ENCODE results near the gene PLA2G4E. TPM values are rescaled to one million over a fixed set of nuclear protein-coding genes. Genes with fewer than 3 reads are reported as not detected.

PLA2G4E gene
- total RNA-seq, 1 experiment from 2014 or later = not detected

DNA sequence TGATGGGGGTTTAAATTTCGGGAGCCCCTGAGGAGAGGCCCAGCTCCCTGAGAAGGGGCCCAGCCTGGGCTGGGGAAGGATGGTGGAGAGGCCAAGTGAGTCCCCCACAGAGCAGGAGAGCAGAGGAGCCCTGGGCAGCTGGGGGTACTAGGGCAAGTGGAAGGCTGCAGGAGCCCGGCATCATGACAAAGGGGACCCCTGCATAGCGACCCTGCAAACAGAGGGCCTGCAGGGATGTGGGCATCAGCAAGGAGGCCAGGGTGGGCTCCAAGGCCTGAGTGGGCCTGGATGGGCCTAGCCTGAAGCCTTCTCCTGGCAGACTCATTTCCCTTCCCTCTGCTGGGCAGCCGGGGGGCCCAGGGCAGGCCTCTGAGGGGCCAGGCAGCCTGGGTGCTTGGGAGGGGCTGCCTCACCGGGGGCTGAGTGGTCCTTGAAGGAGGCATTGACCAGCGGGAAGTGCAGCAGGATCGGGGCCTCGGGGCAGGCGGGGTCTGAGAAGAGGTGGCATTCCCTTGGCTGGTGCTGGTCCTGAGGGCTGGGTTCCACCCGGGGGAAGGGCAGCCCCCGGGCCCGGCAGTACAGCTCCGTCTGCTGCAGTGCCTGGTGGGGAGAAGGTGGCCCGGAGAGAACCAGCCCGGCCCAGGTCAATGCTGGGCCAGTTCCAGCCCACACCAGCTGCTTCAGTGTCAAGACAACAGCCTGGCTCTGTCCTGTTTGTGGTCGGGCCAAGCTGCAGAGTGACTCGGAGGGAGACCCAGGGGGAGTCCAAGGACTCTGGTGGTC is 48.8 kb upstream of the PLA2G4E start:
- POLR2A ChIA-PET (ENCODE audit: unreplicated experiment) = no interaction called here
- H3K27me3 ChIP-seq (ENCODE audit: low read length) = no peaks in the 10 kb centered on the region
- no peak overlapping the region for H3K4me3 ChIP-seq (ENCODE audit: low read length)
- H3K4me1 ChIP-seq (ENCODE audit: insufficient read depth, low read length) = peaks cover 16% of the 10 kb centered on the region; the same call in 1 of the 2 replicates
- no peaks in the 10 kb centered on the region for H3F3A ChIP-seq (ENCODE audit: low read length, unreplicated experiment)
- no peak overlapping the region for H2AFZ ChIP-seq (ENCODE audit: low read length)
- H3K27ac ChIP-seq (ENCODE audit: low read length) = no peak overlapping the region
- no peaks in the 10 kb centered on the region for H3K36me3 ChIP-seq (ENCODE audit: low read depth, low read length)
- H3K9me3 ChIP-seq (ENCODE audit: low read length) = no peaks in the 10 kb centered on the region
- intact Hi-C loops (cut with micrococcal nuclease) = loop anchor here (5.0 kb wide), 1 partner anchor 303 kb away; no protein-coding TSS in a partner anchor
- H3K4me2 ChIP-seq (ENCODE audit: low read length) = no peak overlapping the region
- CTCF ChIA-PET = no interaction called here
- H3K79me2 ChIP-seq (ENCODE audit: low read length) = no peaks in the 10 kb centered on the region
- no peak overlapping the region for H3K9ac ChIP-seq (ENCODE audit: low read length)
- no peak for ATAC-seq
- no peaks in the 10 kb centered on the region for H4K20me1 ChIP-seq (ENCODE audit: low read length)
- DNase-seq = no peak
- no peaks in the 10 kb centered on the region for H3K9me2 ChIP-seq (replicated peaks; ENCODE audit: low read length)
- TF ChIP-seq EZH2 (IDR thresholded peaks at IDR 0.05; ENCODE audit: low read length, unreplicated experiment) (no peak), EZH2phosphoT487 (IDR thresholded peaks at IDR 0.05; ENCODE audit: borderline replicate concordance, low read length) (no peak)
- TF ChIP-seq, protein P1, sequence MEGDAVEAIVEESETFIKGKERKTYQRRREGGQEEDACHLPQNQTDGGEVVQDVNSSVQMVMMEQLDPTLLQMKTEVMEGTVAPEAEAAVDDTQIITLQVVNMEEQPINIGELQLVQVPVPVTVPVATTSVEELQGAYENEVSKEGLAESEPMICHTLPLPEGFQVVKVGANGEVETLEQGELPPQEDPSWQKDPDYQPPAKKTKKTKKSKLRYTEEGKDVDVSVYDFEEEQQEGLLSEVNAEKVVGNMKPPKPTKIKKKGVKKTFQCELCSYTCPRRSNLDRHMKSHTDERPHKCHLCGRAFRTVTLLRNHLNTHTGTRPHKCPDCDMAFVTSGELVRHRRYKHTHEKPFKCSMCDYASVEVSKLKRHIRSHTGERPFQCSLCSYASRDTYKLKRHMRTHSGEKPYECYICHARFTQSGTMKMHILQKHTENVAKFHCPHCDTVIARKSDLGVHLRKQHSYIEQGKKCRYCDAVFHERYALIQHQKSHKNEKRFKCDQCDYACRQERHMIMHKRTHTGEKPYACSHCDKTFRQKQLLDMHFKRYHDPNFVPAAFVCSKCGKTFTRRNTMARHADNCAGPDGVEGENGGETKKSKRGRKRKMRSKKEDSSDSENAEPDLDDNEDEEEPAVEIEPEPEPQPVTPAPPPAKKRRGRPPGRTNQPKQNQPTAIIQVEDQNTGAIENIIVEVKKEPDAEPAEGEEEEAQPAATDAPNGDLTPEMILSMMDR (conservative IDR thresholded peaks at IDR 0.05; ENCODE audit: low read depth, low read length) = no peak
- no TSS peak for BruUV-seq (replicated peaks)

DNA sequence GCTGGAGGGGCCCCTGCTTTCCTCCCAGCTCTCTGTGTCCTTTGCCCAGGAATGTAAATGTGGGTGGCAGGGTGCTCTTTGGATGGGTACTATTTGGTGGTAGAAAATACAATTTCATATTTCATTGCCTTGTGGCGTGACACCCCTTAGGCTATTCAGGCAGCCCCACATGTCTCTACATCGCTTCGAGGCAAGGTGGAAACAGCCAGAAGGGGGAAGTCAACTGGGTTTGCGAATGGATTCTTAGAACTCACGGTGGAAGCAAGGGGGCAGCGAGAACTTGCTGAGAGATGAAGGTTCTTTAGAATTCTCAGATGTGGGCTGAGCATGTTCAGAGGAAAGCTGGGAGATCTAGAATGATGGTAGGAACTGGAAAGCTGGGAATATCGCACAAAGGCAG is 48.2 kb upstream of the PLA2G4E start:
- no peaks in the 10 kb centered on the region for H3K27me3 ChIP-seq (ENCODE audit: low read length)
- POLR2A ChIA-PET (ENCODE audit: unreplicated experiment) = no interaction called here
- no peak overlapping the region for H3K4me2 ChIP-seq (ENCODE audit: low read length)
- no peaks in the 10 kb centered on the region for H3K9me3 ChIP-seq (ENCODE audit: low read length)
- H2AFZ ChIP-seq (ENCODE audit: low read length) = no peak overlapping the region
- H4K20me1 ChIP-seq (ENCODE audit: low read length) = no peaks in the 10 kb centered on the region
- H3K9ac ChIP-seq (ENCODE audit: low read length) = no peak overlapping the region
- no peaks in the 10 kb centered on the region for H3K9me2 ChIP-seq (replicated peaks; ENCODE audit: low read length)
- no peaks in the 10 kb centered on the region for H3F3A ChIP-seq (ENCODE audit: low read length, unreplicated experiment)
- no peaks in the 10 kb centered on the region for H3K79me2 ChIP-seq (ENCODE audit: low read length)
- peaks cover 17% of the 10 kb centered on the region; the same call in 1 of the 2 replicates for H3K4me1 ChIP-seq (ENCODE audit: insufficient read depth, low read length)
- H3K36me3 ChIP-seq (ENCODE audit: low read depth, low read length) = no peaks in the 10 kb centered on the region
- H3K27ac ChIP-seq (ENCODE audit: low read length) = no peak overlapping the region
- no peak for TF ChIP-seq EZH2 (IDR thresholded peaks at IDR 0.05; ENCODE audit: low read length, unreplicated experiment)
- TF ChIP-seq, protein P1 (conservative IDR thresholded peaks at IDR 0.05; ENCODE audit: low read depth, low read length) = 0 out of 2 replicates have a peak, but pooled peaks have one; percentile 10
- TF ChIP-seq EZH2phosphoT487 (IDR thresholded peaks at IDR 0.05; ENCODE audit: borderline replicate concordance, low read length) = no peak
- ATAC-seq (no peak), DNase-seq (no peak)
- intact Hi-C loops (cut with micrococcal nuclease) = loop anchor here (5.0 kb wide), 1 partner anchor 303 kb away; no protein-coding TSS in a partner anchor
- CTCF ChIA-PET = no interaction called here
- BruUV-seq (replicated peaks) = no TSS peak
- H3K4me3 ChIP-seq (ENCODE audit: low read length) = no peak overlapping the region

DNA sequence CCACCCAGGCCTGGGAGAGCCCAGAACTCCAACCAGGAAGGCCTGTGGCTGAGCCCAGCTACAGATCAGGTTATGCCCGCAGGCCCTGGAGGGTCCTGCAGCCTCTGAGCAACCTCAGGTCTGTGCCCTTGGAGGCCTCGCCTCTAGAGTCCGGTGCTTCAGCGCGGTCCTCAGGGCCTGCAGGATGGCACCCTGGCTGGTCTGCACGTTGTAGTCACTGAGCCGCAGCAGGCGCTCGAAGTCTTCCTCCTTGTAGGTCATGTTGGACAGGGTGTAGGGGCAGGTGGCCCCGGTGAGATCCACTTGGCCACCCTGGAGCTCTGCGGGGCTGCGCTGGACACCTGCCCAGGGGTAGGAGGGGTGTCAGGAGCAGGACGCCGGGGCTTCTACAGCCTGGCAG is 47.8 kb upstream of the PLA2G4E start:
- Histone ChIP-seq H3K79me2 (ENCODE audit: low read length) (no peaks in the 10 kb centered on the region), H3K27me3 (ENCODE audit: low read length) (no peaks in the 10 kb centered on the region), H3K9me3 (ENCODE audit: low read length) (no peaks in the 10 kb centered on the region), H3K9me2 (replicated peaks; ENCODE audit: low read length) (no peaks in the 10 kb centered on the region), H3K9ac (ENCODE audit: low read length) (no peak overlapping the region), H2AFZ (ENCODE audit: low read length) (no peak overlapping the region), H4K20me1 (ENCODE audit: low read length) (no peaks in the 10 kb centered on the region), H3K4me2 (ENCODE audit: low read length) (no peak overlapping the region), H3F3A (ENCODE audit: low read length, unreplicated experiment) (no peaks in the 10 kb centered on the region), H3K27ac (ENCODE audit: low read length) (no peak overlapping the region), H3K4me3 (ENCODE audit: low read length) (no peak overlapping the region), H3K4me1 (ENCODE audit: insufficient read depth, low read length) (peaks cover 17% of the 10 kb centered on the region; the same call in 1 of the 2 replicates), H3K36me3 (ENCODE audit: low read depth, low read length) (no peaks in the 10 kb centered on the region)
- POLR2A ChIA-PET (ENCODE audit: unreplicated experiment) = no interaction called here
- intact Hi-C loops (cut with micrococcal nuclease) = loop anchor here (5.0 kb wide), 1 partner anchor 304 kb away; no protein-coding TSS in a partner anchor
- no peak for ATAC-seq
- no TSS peak for BruUV-seq (replicated peaks)
- CTCF ChIA-PET = no interaction called here
- DNase-seq = no peak
- TF ChIP-seq, protein P1 (conservative IDR thresholded peaks at IDR 0.05; ENCODE audit: low read depth, low read length) = no peak
- TF ChIP-seq EZH2phosphoT487 (IDR thresholded peaks at IDR 0.05; ENCODE audit: borderline replicate concordance, low read length) = no peak
- TF ChIP-seq EZH2 (IDR thresholded peaks at IDR 0.05; ENCODE audit: low read length, unreplicated experiment) = no peak
